HG03460 (cell line): ENCODE measurements around the gene GPER1.
"Not testable (repeated sequence)": the region's sequence is repeated elsewhere in the genome, so short reads cannot be mapped to it uniquely, and the experiment has no call there.

ENCODE experiments used
- ATAC-seq: cut with Tn5 transposase; IDR thresholded peaks from one replicate; pipeline ENCODE4 v1.9.1; 2021; ENCODE audit not compliant: unreplicated experiment

GPER1 gene

GRCh38 chr7:1101563-1102431 lies 13.9 kb downstream of the GPER1 start:
- ATAC-seq, result no peak

GRCh38 chr7:1103009-1103788 lies 15.3 kb downstream of the GPER1 start:
- ATAC-seq, result no peak

GRCh38 chr7:1103789-1104515 lies 16.0 kb downstream of the GPER1 start:
- ATAC-seq, result no peak

- ATAC-seq, result no peak
These were observed 16.7 kb downstream of the GPER1 start for GRCh38 chr7:1104516-1105179.

- peak; percentile 52 for ATAC-seq
These were observed 17.3 kb downstream of the GPER1 start for GRCh38 chr7:1105189-1105588.

GRCh38 chr7:1106063-1106792 lies 18.3 kb downstream of the GPER1 start:
- ATAC-seq, result no peak

- ATAC-seq, result no peak
These were observed 19.0 kb downstream of the GPER1 start for GRCh38 chr7:1106793-1107421.

GRCh38 chr7:1108264-1108920 lies 20.5 kb downstream of the GPER1 start:
- no peak for ATAC-seq

GRCh38 chr7:1109581-1110310 lies 21.8 kb downstream of the GPER1 start:
- ATAC-seq, result no peak

GRCh38 chr7:1110358-1110757 lies 22.4 kb downstream of the GPER1 start:
- no peak for ATAC-seq

- no peak for ATAC-seq
These were observed 23.2 kb downstream of the GPER1 start for GRCh38 chr7:1111156-1111555.

- ATAC-seq, result no peak
These were observed 24.2 kb downstream of the GPER1 start for GRCh38 chr7:1112109-1112508.

- ATAC-seq, result no peak
These were observed 25.0 kb downstream of the GPER1 start for GRCh38 chr7:1112625-1113547.

- ATAC-seq, result no peak
These were observed 25.6 kb downstream of the GPER1 start for GRCh38 chr7:1113548-1113885.

GRCh38 chr7:1114088-1114487 lies 26.2 kb downstream of the GPER1 start:
- no peak for ATAC-seq

GRCh38 chr7:1114505-1114904 lies 26.6 kb downstream of the GPER1 start:
- ATAC-seq, result no peak

- ATAC-seq, result not testable (repeated sequence)
These were observed 27.5 kb downstream of the GPER1 start for GRCh38 chr7:1115171-1116045.
